SK-N-MC (cell line): ENCODE measurements around the gene NUMB.

Source experiments
- EZH2 ChIP-seq: fragments of 200-600 bp; sonication (generic); IDR thresholded peaks from one replicate; pipeline ENCODE4 v1.6.1; 2017; ENCODE audit warnings: antibody characterized with exemption
- FOXP2 ChIP-seq: optimal IDR thresholded peaks from 2 replicates; pipeline ENCODE3; 2011; ENCODE audit warnings: mild to moderate bottlenecking, moderate library complexity; ENCODE audit not compliant: insufficient read depth; ENCODE audit errors: extremely low read length, control extremely low read depth
- POLR2AphosphoS5 ChIP-seq: IDR thresholded peaks from 2 replicates; pipeline ENCODE4 v1.6.1; 2012; ENCODE audit warnings: mild to moderate bottlenecking, low read depth, low read length, borderline replicate concordance

GRCh38 chr14:73455294-73455693, 3.1 kb downstream of the NUMB start:
- TF ChIP-seq EZH2 = no peak
- no peak; the same call in 1 of the 2 replicates for TF ChIP-seq POLR2AphosphoS5
- TF ChIP-seq FOXP2 = no peak
